Nephron progenitor cell (in vitro differentiated cells): Measurements from ENCODE around the gene DDX39B.
"Not testable (repeated sequence)": the region's sequence is repeated elsewhere in the genome, so short reads cannot be mapped to it uniquely, and the experiment has no call there.

ENCODE experiments used
- DNase-seq: peaks from one replicate; pipeline ENCODE4 v3.0.0; 2021
- H3K27ac Mint-ChIP-seq: 2 replicates; pipeline ENCODE4 v1.8.0; 2021; ENCODE audit warnings: mild to moderate bottlenecking, moderate library complexity, mixed read lengths
- H3K27me3 Mint-ChIP-seq: 2 replicates; pipeline ENCODE4 v1.8.0; 2021; ENCODE audit warnings: mild to moderate bottlenecking, low read depth, mixed read lengths; ENCODE audit not compliant: poor library complexity
- H3K36me3 Mint-ChIP-seq: 2 replicates; pipeline ENCODE4 v1.8.0; 2021; ENCODE audit warnings: low read depth, mixed read lengths
- H3K4me1 Mint-ChIP-seq: 2 replicates; pipeline ENCODE4 v1.8.0; 2021; ENCODE audit warnings: mixed read lengths
- H3K4me3 Mint-ChIP-seq: 2 replicates; pipeline ENCODE4 v1.8.0; 2021; ENCODE audit warnings: mild to moderate bottlenecking, moderate library complexity, mixed read lengths
- H3K9me3 Mint-ChIP-seq: 2 replicates; pipeline ENCODE4 v1.8.0; 2021; ENCODE audit warnings: mild to moderate bottlenecking, moderate library complexity, mixed read lengths
- TF ChIP-seq, protein P1 (sequence below): fragments of 200-600 bp; sonication (generic); IDR thresholded peaks from 2 replicates; pipeline ENCODE4 v1.5.0; 2021; ENCODE audit warnings: antibody characterized with exemption

Gene DDX39B

GRCh38 chr6:31513456-31514165 lies 28.2 kb downstream of the DDX39B start:
- Mint-ChIP-seq H3K4me3 (no peak overlapping the region), H3K27me3 (peaks cover 36% of the 10 kb centered on the region), H3K9me3 (peaks cover 11% of the 10 kb centered on the region), H3K36me3 (no peaks in the 10 kb centered on the region), H3K27ac (no peak overlapping the region), H3K4me1 (no peaks in the 10 kb centered on the region)
- no peak for DNase-seq
- TF ChIP-seq, protein P1, sequence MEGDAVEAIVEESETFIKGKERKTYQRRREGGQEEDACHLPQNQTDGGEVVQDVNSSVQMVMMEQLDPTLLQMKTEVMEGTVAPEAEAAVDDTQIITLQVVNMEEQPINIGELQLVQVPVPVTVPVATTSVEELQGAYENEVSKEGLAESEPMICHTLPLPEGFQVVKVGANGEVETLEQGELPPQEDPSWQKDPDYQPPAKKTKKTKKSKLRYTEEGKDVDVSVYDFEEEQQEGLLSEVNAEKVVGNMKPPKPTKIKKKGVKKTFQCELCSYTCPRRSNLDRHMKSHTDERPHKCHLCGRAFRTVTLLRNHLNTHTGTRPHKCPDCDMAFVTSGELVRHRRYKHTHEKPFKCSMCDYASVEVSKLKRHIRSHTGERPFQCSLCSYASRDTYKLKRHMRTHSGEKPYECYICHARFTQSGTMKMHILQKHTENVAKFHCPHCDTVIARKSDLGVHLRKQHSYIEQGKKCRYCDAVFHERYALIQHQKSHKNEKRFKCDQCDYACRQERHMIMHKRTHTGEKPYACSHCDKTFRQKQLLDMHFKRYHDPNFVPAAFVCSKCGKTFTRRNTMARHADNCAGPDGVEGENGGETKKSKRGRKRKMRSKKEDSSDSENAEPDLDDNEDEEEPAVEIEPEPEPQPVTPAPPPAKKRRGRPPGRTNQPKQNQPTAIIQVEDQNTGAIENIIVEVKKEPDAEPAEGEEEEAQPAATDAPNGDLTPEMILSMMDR = no peak

DNA sequence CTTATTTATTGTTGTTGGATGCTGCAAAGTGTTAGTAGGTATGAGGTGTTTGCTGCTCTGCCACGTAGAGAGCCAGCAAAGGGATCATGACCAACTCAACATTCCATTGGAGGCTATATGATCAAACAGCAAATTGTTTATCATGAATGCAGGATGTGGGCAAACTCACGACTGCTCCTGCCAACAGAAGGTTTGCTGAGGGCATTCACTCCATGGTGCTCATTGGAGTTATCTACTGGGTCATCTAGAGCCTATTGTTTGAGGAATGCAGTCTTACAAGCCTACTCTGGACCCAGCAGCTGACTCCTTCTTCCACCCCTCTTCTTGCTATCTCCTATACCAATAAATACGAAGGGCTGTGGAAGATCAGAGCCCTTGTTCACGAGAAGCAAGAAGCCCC lies 31.8 kb downstream of the DDX39B start:
- no peak overlapping the region for H3K4me3 Mint-ChIP-seq
- H3K27ac Mint-ChIP-seq = no peak overlapping the region
- peaks cover 48% of the 10 kb centered on the region for H3K27me3 Mint-ChIP-seq
- no peaks in the 10 kb centered on the region for H3K36me3 Mint-ChIP-seq
- DNase-seq = no peak
- peaks cover 11% of the 10 kb centered on the region for H3K9me3 Mint-ChIP-seq
- TF ChIP-seq, protein P1 = no peak
- H3K4me1 Mint-ChIP-seq = peaks cover 9% of the 10 kb centered on the region

- not testable (repeated sequence) for DNase-seq, H3K4me1 Mint-ChIP-seq, H3K27ac Mint-ChIP-seq, H3K36me3 Mint-ChIP-seq, H3K4me3 Mint-ChIP-seq
- Mint-ChIP-seq H3K9me3 (peaks cover 11% of the 10 kb centered on the region), H3K27me3 (peaks cover 52% of the 10 kb centered on the region)
These were observed 32.8 kb downstream of the DDX39B start for GRCh38 chr6:31509036-31509435.

GRCh38 chr6:31502586-31502985 lies 39.2 kb downstream of the DDX39B start:
- Mint-ChIP-seq H3K27ac (no peak overlapping the region), H3K27me3 (peaks cover 96% of the 10 kb centered on the region)

GRCh38 chr6:31499648-31500047 lies 42.2 kb downstream of the DDX39B start:
- not testable (repeated sequence) for DNase-seq, H3K27ac Mint-ChIP-seq, H3K4me3 Mint-ChIP-seq, H3K36me3 Mint-ChIP-seq
- peaks cover 29% of the 10 kb centered on the region for H3K4me1 Mint-ChIP-seq
- H3K9me3 Mint-ChIP-seq = peaks cover 38% of the 10 kb centered on the region
- peaks cover 99% of the 10 kb centered on the region for H3K27me3 Mint-ChIP-seq

More at GRCh38 chr6:31502586-31502985, 39.2 kb downstream of the DDX39B start:
- H3K4me3 Mint-ChIP-seq = no peak overlapping the region
- TF ChIP-seq, protein P1 = no peak
- no peaks in the 10 kb centered on the region for H3K36me3 Mint-ChIP-seq
- peaks cover 31% of the 10 kb centered on the region for H3K4me1 Mint-ChIP-seq
- no peak for DNase-seq
- peaks cover 32% of the 10 kb centered on the region for H3K9me3 Mint-ChIP-seq

- Mint-ChIP-seq H3K9me3 (peaks cover 36% of the 10 kb centered on the region), H3K4me1 (peaks cover 31% of the 10 kb centered on the region), H3K4me3 (peak overlapping the region; percentile 84), H3K36me3 (no peaks in the 10 kb centered on the region), H3K27ac (no peak overlapping the region), H3K27me3 (peaks cover 100% of the 10 kb centered on the region)
- TF ChIP-seq, protein P1 = no peak
- peak; percentile 29 for DNase-seq
These were observed 43.1 kb downstream of the DDX39B start for GRCh38 chr6:31498748-31499147.
